NCI-H748 treated with DMSO at 0.1 percent for 48 hours (cell line): Measurements from ENCODE around the gene UTS2R.
"Not testable (repeated sequence)": the region's sequence is repeated elsewhere in the genome, so short reads cannot be mapped to it uniquely, and the experiment has no call there.

Experiments used
- DNase-seq: peaks from one replicate; lab custom pipeline; 2025; lab: John Stamatoyannopoulos, UW

UTS2R gene

GRCh38 chr17:82375359-82376041, 3.9 kb downstream of the UTS2R start:
- no peak for DNase-seq

GRCh38 chr17:82376042-82376730, 4.6 kb downstream of the UTS2R start:
- no peak for DNase-seq

- DNase-seq, result not testable (repeated sequence)
Measured at GRCh38 chr17:82377294-82377693, 5.7 kb downstream of the UTS2R start.

GRCh38 chr17:82377924-82378740, 6.6 kb downstream of the UTS2R start:
- DNase-seq, result no peak

GRCh38 chr17:82378741-82379021, 7.1 kb downstream of the UTS2R start:
- no peak for DNase-seq

GRCh38 chr17:82380860-82381702, 9.5 kb downstream of the UTS2R start:
- no peak for DNase-seq

- DNase-seq, result not testable (repeated sequence)
Measured at GRCh38 chr17:82381703-82382009, 10.1 kb downstream of the UTS2R start.

- DNase-seq, result not testable (repeated sequence)
Measured at GRCh38 chr17:82382220-82382932, 10.8 kb downstream of the UTS2R start.

- DNase-seq, result no peak
Measured at GRCh38 chr17:82382933-82383255, 11.3 kb downstream of the UTS2R start.

- no peak for DNase-seq
Measured at GRCh38 chr17:82383411-82383810, 11.8 kb downstream of the UTS2R start.

- DNase-seq, result no peak
Measured at GRCh38 chr17:82384051-82384729, 12.6 kb downstream of the UTS2R start.

GRCh38 chr17:82384730-82385481, 13.3 kb downstream of the UTS2R start:
- DNase-seq, result peak; percentile 43

GRCh38 chr17:82385559-82386254, 14.1 kb downstream of the UTS2R start:
- DNase-seq, result no peak

- no peak for DNase-seq
Measured at GRCh38 chr17:82386255-82386831, 14.8 kb downstream of the UTS2R start.

GRCh38 chr17:82386881-82387704, 15.5 kb downstream of the UTS2R start:
- DNase-seq, result no peak

GRCh38 chr17:82387705-82388106, 16.1 kb downstream of the UTS2R start:
- no peak for DNase-seq

- no peak for DNase-seq
Measured at GRCh38 chr17:82388223-82388921, 16.8 kb downstream of the UTS2R start.

- DNase-seq, result no peak
Measured at GRCh38 chr17:82388922-82389283, 17.3 kb downstream of the UTS2R start.
